HCT116 (cell line): ENCODE results near the gene CDKAL1. TPM values are rescaled to one million over a fixed set of nuclear protein-coding genes. Genes with fewer than 3 reads are reported as not detected.

ENCODE experiments used
- ATAC-seq: fragments of 200-7000 bp; cut with Tn5 transposase; 2 replicates; pipeline ENCODE4 v1.9.1; 2020; ENCODE audit warnings: mild to moderate bottlenecking, moderate library complexity
- BruUV-seq: library from RNA; stranded (reverse); fragments of 400-500 nt; replicated peaks from 2 replicates; lab custom pipeline; 2021; lab: Mats Ljungman, UMichigan
- CTCF ChIA-PET: fragments of 300-600 bp; sonication (Branson Sonifier 250); formaldehyde crosslinking; loops from one replicate; lab custom pipeline; 2021; ENCODE audit warnings: antibody characterized with exemption; lab: Charles Lee
- POLR2A ChIA-PET: fragments of 300-600, 350-600 bp; sonication (Branson Sonifier 250); formaldehyde crosslinking; loops from one replicate; lab custom pipeline; 2021; ENCODE audit warnings: antibody characterized with exemption; lab: Charles Lee
- RAD21 ChIA-PET, 2 experiments: fragments of 300-600 bp; sonication (Branson Sonifier 250); formaldehyde crosslinking; loops; one replicate each; lab custom pipeline; 2023; ENCODE audit warnings: low total read pairs in 2 of 2; ENCODE audit not compliant: uncharacterized antibody in 2 of 2, unreplicated experiment in 2 of 2, low non-redundant PET in 1 of 2; lab: Charles Lee
- DNase-seq: peaks from one replicate; pipeline ENCODE4 v3.0.0-alpha.2; 2010; ENCODE audit warnings: low read depth, low spot score
- H2AFZ ChIP-seq: fragments of 200-600 bp; shearing (Covaris generic), sonication (generic); 2 replicates; pipeline ENCODE4 v1.6.1; 2017; ENCODE audit warnings: low read depth, mixed run types, mixed read lengths, antibody characterized with exemption, low read length; ENCODE audit not compliant: poor library complexity, severe bottlenecking
- H3K27ac ChIP-seq: 2 replicates; pipeline ENCODE4 v1.5.1; 2012; ENCODE audit warnings: low read depth, low read length
- H3K27me3 ChIP-seq: fragments of 200-600 bp; sonication (generic); 2 replicates; pipeline ENCODE4 v1.6.1; 2016; ENCODE audit warnings: mixed run types, low read length, mixed read lengths; ENCODE audit not compliant: insufficient read depth
- H3K36me3 ChIP-seq, 2 experiments: fragments of 200-500 bp in 1 of 2; fragments of 200-600 bp in 1 of 2; sonication (Bioruptor generic) in 1 of 2; sonication (generic) in 1 of 2; 2 replicates each; pipeline versions ENCODE4 v1.5.1 to v1.6.1; 2014 to 2016; ENCODE audit warnings: low read length in 2 of 2, inconsistent platforms in 1 of 2, mixed read lengths in 1 of 2, mixed run types in 1 of 2; ENCODE audit not compliant: insufficient read depth in 2 of 2, control insufficient read depth in 1 of 2
- H3K4me1 ChIP-seq, 2 experiments: fragments of 200-600 bp in 1 of 2; sonication (generic) in 1 of 2; 2 replicates each; pipeline versions ENCODE4 v1.5.1 to v1.6.1; 2012 to 2017; ENCODE audit warnings: low read length in 2 of 2, inconsistent platforms in 1 of 2, mild to moderate bottlenecking in 1 of 2, mixed read lengths in 1 of 2, mixed run types in 1 of 2, moderate library complexity in 1 of 2; ENCODE audit not compliant: insufficient read depth in 2 of 2, control insufficient read depth in 1 of 2
- H3K4me2 ChIP-seq: fragments of 200-600 bp; sonication (generic); 2 replicates; pipeline ENCODE4 v1.6.1; 2017; ENCODE audit warnings: mixed run types, low read length, mixed read lengths
- H3K4me3 ChIP-seq, 2 experiments: fragments of 200-600 bp in 1 of 2; sonication (generic) in 1 of 2; replicated peaks in 1 of 2; 2 replicates each; pipeline ENCODE4 v1.5.1; 2011 to 2016; ENCODE audit warnings: low read length in 2 of 2, control low read depth in 1 of 2, low read depth in 1 of 2, mild to moderate bottlenecking in 1 of 2, mixed read lengths in 1 of 2, mixed run types in 1 of 2
- H3K79me2 ChIP-seq: fragments of 200-600 bp; sonication (generic); 2 replicates; pipeline ENCODE4 v1.6.1; 2017; ENCODE audit warnings: mild to moderate bottlenecking, mixed run types, low read length, moderate library complexity, mixed read lengths; ENCODE audit not compliant: insufficient read depth
- H3K9ac ChIP-seq: fragments of 200-600 bp; sonication (generic); 2 replicates; pipeline ENCODE4 v1.6.1; 2016; ENCODE audit warnings: low read length, mixed read lengths
- H3K9me2 ChIP-seq: fragments of 200-600 bp; sonication (generic), shearing (Covaris generic); 2 replicates; pipeline ENCODE4 v1.6.1; 2017; ENCODE audit warnings: mixed run types, mild to moderate bottlenecking, moderate library complexity; ENCODE audit not compliant: insufficient read depth
- H3K9me3 ChIP-seq, 2 experiments: fragments of 200-500 bp in 1 of 2; fragments of 200-600 bp in 1 of 2; sonication (Bioruptor generic) in 1 of 2; sonication (generic) in 1 of 2; 2 replicates each; pipeline ENCODE4 v1.6.1; 2014 to 2017; ENCODE audit warnings: low read length in 2 of 2, mixed read lengths in 2 of 2, inconsistent platforms in 1 of 2, low read depth in 1 of 2, mild to moderate bottlenecking in 1 of 2, mixed run types in 1 of 2, moderate library complexity in 1 of 2; ENCODE audit not compliant: control insufficient read depth in 1 of 2, insufficient read depth in 1 of 2
- H4K20me1 ChIP-seq: fragments of 200-600 bp; sonication (generic), shearing (Covaris generic); 2 replicates; pipeline ENCODE4 v1.6.1; 2017; ENCODE audit warnings: mixed run types, mild to moderate bottlenecking, moderate library complexity; ENCODE audit not compliant: insufficient read depth
- EZH2phosphoT487 ChIP-seq: fragments of 200-600 bp; IDR thresholded peaks from 2 replicates; pipeline ENCODE4 v1.6.1; 2018; ENCODE audit warnings: antibody characterized with exemption, borderline replicate concordance
- JUND ChIP-seq: IDR thresholded peaks from 2 replicates; pipeline ENCODE4 v1.6.1; 2012
- MAX ChIP-seq: IDR thresholded peaks from 2 replicates; pipeline ENCODE4 v1.6.1; 2012
- POLR2A ChIP-seq: IDR thresholded peaks from 2 replicates; pipeline ENCODE4 v1.7.0; 2011; ENCODE audit warnings: borderline replicate concordance; ENCODE audit not compliant: insufficient read depth, insufficient read length; ENCODE audit errors: extremely low read depth
- RAD21 ChIP-seq: IDR thresholded peaks from 2 replicates; pipeline ENCODE4 v1.6.1; 2012; ENCODE audit warnings: low read depth, mild to moderate bottlenecking
- TCF7L2 ChIP-seq: IDR thresholded peaks from 2 replicates; pipeline ENCODE4 v1.7.0; 2011; ENCODE audit warnings: borderline replicate concordance, inconsistent platforms; ENCODE audit not compliant: insufficient read depth, insufficient read length; ENCODE audit errors: extremely low read depth
- ZNF274 ChIP-seq: fragments of 200-500 bp; sonication (Bioruptor generic); IDR thresholded peaks from 2 replicates; pipeline ENCODE4 v1.6.1; 2014; ENCODE audit warnings: mild to moderate bottlenecking, low read depth, low read length, inconsistent platforms
- intact Hi-C: fragments of 100-400 bp; cut with micrococcal nuclease; formaldehyde crosslinking; loops from 2 replicates; pipeline ENCODE4 v1.10.0; 2022
- total RNA-seq: library from RNA; stranded (reverse); gene quantifications from one replicate; pipeline ENCODE4 v1.2.1, GENCODE V29; 2021; ENCODE audit not compliant: unreplicated experiment

The CDKAL1 gene
- total RNA-seq, 1 experiment from 2014 or later: 14.9 TPM

GRCh38 chr6:20577173-20577688 is 43.0 kb downstream of the CDKAL1 start:
- Histone ChIP-seq H4K20me1 (no peaks in the 10 kb centered on the region), H3K9me3 (no peaks in the 10 kb centered on the region), H3K9ac (no peak overlapping the region), H3K27me3 (no peaks in the 10 kb centered on the region), H3K4me3 (no peak overlapping the region), H3K27ac (no peak overlapping the region), H3K4me2 (no peak overlapping the region), H2AFZ (no peak overlapping the region), H3K4me1 (peaks cover 5% of the 10 kb centered on the region in 2 experiments; a peak in 2 of 4 replicates), H3K36me3 (no peaks in the 10 kb centered on the region), H3K9me2 (no peaks in the 10 kb centered on the region), H3K79me2 (no peaks in the 10 kb centered on the region)
- CTCF ChIA-PET: no interaction called here
- intact Hi-C loops: no loop called here
- ATAC-seq (no peak), DNase-seq (no peak)
- BruUV-seq: no TSS peak
- RAD21 ChIA-PET: interaction anchor here in 1 of 2 experiments (0.5 kb wide), 1 partner anchor 81 kb away, joined by 4 read pairs; no protein-coding TSS in a partner anchor
- TF ChIP-seq TCF7L2: no peak
- no peak for TF ChIP-seq ZNF274
- TF ChIP-seq RAD21: no peak
- no peak for TF ChIP-seq POLR2A
- POLR2A ChIA-PET: no interaction called here

GRCh38 chr6:20581070-20581469 is 46.8 kb downstream of the CDKAL1 start:
- RAD21 ChIA-PET: no interaction called here
- DNase-seq: no peak
- BruUV-seq: no TSS peak
- POLR2A ChIA-PET: no interaction called here
- no peak overlapping the region for H3K4me3 ChIP-seq
- H3K9me3 ChIP-seq: no peaks in the 10 kb centered on the region
- H3K4me2 ChIP-seq: no peak overlapping the region
- intact Hi-C loops: no loop called here
- H3K9ac ChIP-seq: no peak overlapping the region
- no peaks in the 10 kb centered on the region for H4K20me1 ChIP-seq
- no peak for ATAC-seq
- CTCF ChIA-PET: interaction anchor here (0.8 kb wide), 1 partner anchor 17 kb away, joined by 3 read pairs; no protein-coding TSS in a partner anchor
- H3K9me2 ChIP-seq: no peaks in the 10 kb centered on the region
- H3K79me2 ChIP-seq: no peaks in the 10 kb centered on the region
- no peaks in the 10 kb centered on the region for H3K4me1 ChIP-seq
- no peak for TF ChIP-seq EZH2phosphoT487
- no peak for TF ChIP-seq JUND
- TF ChIP-seq MAX: no peak
- TF ChIP-seq, all 23 proteins: peak for 0
- H3K27ac ChIP-seq: no peak overlapping the region
- no peak overlapping the region for H2AFZ ChIP-seq
- no peaks in the 10 kb centered on the region for H3K36me3 ChIP-seq
- H3K27me3 ChIP-seq: no peaks in the 10 kb centered on the region
